Right ventricle myocardium superior (tissue), 1 donor: ENCODE results near the gene TPSAB1. TPM values are rescaled to one million over a fixed set of nuclear protein-coding genes. Genes with fewer than 3 reads are reported as not detected.

ENCODE experiments used
- ATAC-seq: fragments of 200-7000 bp; cut with Tn5 transposase; one replicate; pipeline ENCODE4 v1.9.1; 2020; ENCODE audit warnings: mild to moderate bottlenecking; ENCODE audit not compliant: poor library complexity
- DNase-seq: peaks from one replicate; pipeline ENCODE4 v3.0.0-alpha.2; 2020
- intact Hi-C: fragments of 100-400 bp; cut with DNase I; formaldehyde crosslinking; loops from one replicate; pipeline ENCODE4 v1.11.2; 2022
- total RNA-seq: library from RNA; stranded (reverse); fragmentation: NEBNext Ultra II Directional; extraction: Animal tissue kit (Norgen Biotek cat#: 25700); gene quantifications from one replicate; pipeline ENCODE4 v1.2.1, GENCODE V29; 2021
- donor health status: DM: no; HTN: yes; CAD: no; lungs with severe emphysema.

The TPSAB1 gene
- total RNA-seq, 1 donor from 2014 or later: 7.1 TPM

DNA sequence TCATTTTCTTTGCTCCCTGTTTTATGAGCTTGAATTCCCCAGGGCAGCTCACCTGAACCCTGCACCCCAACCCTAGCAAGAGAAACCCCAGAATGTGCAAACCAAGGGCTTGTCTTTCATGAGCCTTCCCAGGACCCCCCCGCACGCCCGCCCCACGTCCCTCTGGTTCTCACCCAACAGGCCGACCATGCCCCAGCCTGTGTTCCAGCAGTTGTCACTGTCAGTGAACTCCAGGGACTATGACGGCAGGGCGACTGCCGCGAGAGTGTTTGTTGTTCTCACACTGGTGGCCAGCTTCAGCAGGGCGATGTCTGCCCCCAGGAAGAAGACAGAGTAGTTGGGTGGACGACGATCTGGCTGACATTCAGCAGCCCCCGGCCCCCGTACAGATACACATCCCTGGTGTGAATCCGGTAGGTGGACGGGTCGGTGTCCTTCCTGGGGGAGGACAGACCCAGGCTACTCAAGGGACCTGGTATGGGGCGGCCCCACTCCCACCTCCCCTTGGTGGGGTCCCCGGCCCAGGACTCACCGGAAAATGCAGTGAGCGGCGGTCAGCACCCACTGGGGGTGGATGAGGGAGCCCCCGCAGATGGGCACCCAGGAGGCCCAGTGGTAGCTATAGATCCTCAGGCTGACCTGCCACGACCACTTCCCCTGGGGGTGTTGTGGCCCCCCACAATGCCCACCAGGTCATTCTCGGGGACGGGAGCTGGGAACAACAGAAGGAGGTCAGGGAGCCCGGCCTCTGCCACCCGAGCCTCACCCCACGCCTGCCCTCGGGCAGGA, 35.5 kb downstream of the TPSAB1 start:
- no peak for ATAC-seq
- DNase-seq: no peak
- intact Hi-C loops: no loop called here

DNA sequence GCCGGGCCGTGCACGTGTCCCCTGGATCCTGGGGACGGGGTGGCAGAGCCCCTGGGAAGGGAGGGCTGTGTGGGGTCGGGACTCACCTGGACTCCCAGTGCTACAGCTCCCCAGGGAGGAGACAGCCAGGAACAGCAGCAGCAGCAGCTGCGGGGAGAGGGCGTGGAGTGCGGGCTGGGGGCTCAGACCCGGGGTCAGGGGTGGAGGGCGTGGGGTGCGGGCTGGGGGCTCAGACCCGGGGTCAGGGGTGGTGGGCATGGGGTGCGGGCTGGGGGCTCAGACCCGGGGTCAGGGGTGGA, 36.0 kb downstream of the TPSAB1 start:
- no peak for DNase-seq
- no peak for ATAC-seq
- intact Hi-C loops: no loop called here

DNA sequence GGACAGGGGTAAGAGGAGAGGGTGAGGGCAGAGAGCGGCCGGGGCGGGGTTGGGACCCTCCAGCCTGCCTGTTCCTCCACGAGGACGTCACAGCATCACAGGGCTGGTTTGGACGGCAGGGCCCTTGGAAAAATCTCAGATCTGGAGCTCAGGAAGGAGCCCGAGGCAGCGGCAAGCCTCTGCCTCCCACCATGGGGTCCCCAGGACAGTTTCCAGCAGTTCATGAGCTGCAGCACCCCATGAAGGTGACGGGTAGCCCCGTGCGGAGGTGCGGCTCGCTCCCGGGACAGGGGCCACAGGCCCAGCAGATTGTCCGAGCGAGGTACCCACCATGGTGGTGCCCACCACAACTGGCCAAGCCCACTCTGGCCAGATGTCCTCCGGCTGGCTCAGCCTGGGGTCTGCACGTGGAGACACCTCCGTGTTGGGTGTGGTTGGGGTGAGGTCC, 36.7 kb downstream of the TPSAB1 start:
- no peak for ATAC-seq
- DNase-seq: no peak
- intact Hi-C loops: no loop called here

DNA sequence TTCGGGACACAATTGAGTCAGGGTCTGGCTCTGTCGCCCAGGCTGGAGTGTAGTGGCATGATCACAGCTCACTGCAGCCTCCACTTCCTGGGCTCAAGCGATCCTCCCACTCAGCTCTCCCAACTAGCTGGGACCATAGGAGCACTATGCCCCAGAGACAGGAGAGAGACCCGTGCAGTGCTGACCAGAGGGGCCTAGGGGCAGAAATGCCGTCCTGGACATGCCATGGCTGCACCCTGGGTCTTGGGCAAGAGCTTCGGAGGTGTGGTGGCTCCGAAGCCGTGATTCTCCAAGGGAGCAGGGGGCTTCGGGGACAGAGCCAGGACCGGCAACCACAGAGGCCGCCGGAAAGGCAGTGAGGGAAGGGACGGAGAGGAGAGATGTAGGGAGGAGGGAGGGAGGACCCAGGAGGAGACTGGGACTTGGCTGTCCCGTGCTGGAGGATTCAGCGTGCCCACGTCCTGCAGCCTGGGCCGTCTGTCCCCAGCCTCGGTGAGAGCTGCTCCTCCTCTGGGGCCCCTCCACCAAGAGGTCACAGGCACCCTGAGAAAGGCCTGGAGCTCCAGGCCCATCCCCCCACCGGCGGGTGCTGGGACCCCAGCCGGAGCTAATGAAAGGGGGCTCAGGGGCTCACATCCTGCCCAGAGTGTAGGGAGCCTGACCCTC, 37.2 kb downstream of the TPSAB1 start:
- ATAC-seq: no peak
- intact Hi-C loops: no loop called here
- no peak for DNase-seq

DNA sequence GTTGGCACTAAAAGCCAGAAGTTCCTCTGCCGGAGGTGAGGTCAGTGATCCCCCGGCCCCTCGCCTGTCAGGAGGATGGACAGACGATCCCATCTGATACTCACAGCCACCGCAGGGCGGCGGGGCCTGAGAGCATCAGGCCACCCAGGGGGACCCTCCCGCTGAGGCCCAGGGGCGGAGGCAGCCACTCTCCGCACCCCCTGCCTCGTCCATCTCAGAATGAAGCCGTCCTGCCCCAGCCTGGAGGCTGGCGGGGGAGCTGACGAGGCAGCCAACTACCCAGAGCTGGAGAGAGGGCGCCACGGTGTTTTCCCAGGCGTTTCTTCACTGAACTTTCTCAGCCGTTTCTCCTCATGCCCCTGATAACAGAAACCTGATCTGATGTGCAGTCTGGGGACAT, 38.0 kb downstream of the TPSAB1 start:
- ATAC-seq (no peak), DNase-seq (no peak)
- intact Hi-C loops: no loop called here

DNA sequence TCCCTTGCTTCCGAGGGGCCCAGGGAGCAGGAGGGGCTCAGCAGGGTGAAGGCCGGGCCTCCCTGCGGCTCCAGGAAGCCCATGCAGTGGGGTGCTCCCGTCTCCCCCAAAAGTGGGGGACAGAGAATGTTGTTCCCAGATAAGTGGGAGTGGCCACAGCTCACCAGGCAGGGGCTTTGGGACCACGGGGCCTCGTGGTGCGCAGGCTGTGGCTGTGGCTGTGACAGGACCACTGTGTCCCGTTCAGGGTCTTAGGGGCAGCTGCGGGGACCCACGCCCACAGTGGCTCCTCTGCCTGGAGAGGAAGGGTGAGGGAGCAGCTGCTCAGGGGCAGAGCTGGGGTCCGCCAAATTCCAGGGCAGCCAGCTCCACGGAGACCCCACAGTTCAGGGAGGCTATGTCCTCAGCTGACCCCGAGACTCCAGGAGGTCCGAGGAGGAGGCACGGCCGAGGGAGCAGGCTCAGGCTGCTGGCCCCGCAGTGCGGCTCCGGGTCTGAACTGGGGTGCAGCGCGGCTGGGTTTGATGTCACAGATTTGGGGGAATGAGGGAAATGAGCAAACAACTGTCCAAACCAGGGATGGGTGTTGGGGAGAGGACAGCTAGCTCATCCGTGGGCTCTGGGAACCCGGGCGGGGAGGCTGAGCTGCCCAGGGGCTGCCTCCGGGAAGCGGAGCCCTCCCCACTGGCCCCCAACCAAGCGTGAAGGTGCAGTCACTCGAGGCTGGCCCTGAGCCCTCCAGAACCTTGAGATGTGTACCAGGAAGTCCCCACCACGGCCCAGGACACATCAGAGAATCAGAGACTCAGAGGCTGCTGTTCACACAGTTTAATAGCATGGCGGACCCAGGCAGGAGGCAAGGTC, 38.8 kb downstream of the TPSAB1 start:
- intact Hi-C loops: no loop called here
- no peak for ATAC-seq
- no peak for DNase-seq

DNA sequence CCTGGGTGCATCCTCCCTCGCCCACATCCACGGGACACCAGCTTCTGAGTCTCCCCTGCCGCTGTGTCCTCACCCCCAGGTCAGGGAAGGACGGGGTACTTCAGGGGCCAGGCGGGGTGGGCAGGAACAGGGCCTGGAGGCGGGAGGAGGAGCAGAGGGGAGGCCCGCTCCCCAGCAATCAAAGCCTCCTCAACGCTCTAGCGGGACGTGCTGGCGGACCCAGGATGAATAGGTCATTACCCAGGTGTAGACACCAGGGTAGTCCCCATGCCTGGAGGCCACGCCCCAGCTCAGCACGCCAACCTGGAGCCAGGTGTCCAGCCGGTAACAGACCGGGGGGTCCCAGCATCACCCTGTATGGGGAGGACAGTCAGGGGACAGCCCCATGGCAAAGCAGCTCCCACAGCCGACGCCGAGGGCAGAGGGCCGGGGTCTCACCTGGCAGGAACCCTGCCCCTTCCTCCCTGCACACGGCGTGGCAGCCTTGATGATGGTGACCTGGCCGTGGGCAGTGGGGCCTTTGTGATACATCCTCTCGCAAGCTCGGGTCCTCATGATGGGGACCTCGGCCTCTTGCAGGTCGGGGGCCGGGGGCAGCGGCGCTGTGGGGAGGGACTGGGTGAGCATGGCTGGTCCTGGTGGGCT, 39.6 kb downstream of the TPSAB1 start:
- DNase-seq: no peak
- intact Hi-C loops: no loop called here
- ATAC-seq: no peak

DNA sequence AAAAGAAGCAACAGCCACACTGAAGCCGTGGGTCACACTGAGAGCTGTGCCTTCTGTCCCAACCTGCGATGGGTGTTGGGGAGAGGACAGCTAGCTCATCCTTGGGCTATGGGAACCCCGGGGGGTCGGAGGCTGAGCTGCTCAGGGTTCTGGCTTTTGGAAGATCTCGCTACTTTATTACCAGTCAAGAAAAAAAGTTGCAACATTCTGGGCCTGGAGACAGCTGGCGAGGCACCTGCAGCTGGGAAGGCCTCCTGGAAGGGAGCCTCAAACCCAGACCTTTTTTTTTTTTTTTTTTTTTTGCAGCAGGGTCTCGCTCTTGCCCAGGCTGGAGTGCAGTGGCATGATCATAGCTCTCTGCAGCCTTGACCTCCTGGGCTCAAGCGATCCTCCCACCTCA, 40.3 kb downstream of the TPSAB1 start:
- intact Hi-C loops: no loop called here
- no peak for ATAC-seq
- no peak for DNase-seq

DNA sequence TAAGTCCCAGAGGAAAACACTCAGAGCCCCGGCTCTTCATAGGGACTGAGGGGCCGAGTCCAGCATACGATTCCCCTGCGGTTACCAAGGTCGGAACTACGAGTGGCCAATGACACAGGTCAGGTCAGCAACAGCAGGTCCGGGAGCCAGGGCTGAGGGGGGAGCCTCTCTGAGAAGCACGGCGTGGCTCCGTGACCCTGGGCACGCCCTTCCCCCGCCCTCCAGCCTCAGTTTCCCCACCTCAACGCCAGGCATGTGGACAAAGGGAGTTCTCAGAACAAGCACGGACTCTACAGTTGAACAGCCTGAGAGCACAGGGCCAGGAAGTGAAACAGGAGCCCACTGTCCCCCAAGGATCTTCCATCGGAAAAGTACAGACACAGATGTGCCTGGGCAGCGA, 41.0 kb downstream of the TPSAB1 start:
- DNase-seq: no peak
- ATAC-seq: no peak
- intact Hi-C loops: no loop called here

DNA sequence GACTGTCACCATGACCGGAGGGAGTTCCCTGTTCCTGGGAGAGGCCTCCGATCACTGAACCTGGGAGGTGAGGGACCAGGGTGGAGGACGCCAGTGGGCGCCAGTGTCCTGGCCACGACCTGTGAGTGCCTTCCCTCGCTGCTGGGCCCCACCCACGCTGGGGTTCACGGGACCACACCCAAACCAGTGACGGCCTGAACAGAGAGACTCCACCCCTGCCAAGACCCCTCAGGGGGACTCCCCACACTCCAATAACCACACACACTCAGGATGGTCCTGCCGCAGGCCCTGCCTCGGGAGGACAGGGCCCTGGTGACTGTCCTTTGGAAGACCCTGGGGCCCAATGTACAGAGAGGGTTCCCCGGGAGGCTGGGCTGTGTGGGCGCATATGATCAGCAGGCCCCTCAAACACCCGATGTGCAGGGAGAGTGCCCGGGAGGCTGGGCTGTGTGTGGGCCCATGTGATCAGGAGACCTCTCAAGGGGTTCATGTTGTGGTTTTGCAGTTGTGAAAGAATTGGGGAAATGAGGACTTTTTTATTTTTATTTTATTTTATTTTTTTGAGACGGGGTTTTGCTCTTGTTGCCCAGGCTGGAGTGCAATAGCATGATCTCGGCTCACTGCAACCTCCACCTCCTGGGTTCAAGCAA, 41.9 kb downstream of the TPSAB1 start:
- ATAC-seq (no peak), DNase-seq (no peak)
- intact Hi-C loops: no loop called here

DNA sequence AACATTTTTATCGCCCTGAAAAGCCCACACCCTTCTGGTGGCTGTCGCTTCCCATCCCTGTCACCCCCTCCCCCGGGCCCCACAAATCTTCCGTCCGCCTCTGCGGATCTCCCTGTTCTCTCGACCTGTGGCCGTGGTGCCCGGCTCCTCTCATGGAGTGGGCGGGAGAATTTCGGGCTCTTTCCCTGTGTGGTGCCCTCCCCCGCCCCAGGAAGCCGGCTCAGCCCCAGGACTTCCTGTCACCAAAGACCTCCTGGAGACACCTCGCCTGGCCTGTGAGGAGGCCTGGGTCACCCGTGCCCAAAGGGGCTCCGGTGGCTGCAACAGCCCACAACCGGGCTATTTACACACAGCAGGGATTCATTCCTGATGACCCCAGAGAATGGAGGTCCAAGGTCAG, 42.8 kb downstream of the TPSAB1 start:
- DNase-seq (no peak), ATAC-seq (no peak)
- intact Hi-C loops: no loop called here

DNA sequence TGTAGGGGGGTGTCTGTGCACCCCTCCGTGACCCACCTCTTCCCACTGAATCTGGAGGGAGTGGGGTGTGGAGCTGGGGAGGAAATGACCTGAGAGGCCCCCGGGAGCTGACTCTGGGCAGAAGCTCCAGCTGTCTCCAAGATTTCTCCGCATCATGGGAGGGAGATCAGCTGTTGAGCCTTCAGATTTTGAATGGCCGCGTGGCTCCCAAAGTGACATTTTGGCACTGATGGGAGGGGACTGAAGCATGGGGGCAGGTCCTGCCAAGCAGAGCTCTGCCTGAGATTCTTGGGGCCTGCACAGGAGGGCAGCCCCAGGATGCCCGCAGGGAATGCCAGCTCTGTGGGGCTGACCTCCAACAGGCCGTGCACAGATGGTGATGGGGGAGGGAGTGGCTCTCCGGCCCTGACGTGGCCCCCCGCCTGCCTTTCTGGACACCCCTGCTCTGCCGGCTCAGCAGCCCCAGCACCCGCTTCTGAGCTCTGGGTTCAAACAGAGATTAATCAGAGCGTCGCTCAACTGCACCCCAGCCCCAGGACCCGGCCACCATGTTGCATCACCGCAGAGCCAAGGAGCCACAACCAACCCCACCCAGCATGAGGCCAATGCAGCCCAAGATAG, 43.6 kb downstream of the TPSAB1 start:
- ATAC-seq (no peak), DNase-seq (no peak)
- intact Hi-C loops: no loop called here

DNA sequence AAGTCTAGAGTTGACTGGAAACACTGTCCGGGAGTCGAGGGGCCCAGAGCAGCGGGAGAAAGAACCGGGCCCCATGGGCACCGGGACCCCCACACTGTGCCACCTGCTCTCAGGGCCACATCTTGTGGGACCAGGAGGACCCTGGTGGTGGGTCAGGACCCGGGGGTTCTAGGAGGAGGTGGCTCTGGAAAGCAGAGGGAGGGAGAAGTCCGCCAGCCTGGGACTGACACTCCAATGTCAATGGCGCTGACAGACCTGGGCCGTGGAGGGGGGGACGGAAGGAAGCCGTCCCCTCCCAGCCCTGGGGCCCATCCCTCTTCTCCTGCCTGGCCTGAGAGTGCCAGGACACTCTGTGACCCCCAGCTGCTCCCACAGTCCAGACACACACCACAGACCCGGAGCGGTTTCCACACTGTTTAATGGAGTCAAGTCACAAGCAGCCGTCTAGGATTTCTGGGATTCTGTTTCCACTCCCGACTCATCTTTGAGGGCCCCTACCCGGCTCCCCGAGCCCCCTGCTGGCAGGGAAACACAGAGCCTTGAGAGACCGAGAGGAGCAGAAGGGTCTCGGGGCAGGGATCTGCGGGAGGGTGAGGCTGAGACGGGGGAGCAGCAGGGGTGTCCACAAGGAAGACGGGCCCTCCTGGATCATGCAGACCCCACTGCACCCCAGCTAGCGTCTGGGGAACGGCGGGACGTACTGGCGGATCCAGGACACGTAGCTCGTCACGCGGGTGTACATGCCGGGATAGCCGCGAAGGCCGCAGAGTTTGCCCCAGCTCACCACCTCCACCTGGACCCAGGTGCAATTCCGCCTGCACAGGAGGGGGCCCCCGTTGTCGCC, 45.4 kb downstream of the TPSAB1 start:
- ATAC-seq (no peak), DNase-seq (no peak)
- intact Hi-C loops: no loop called here

DNA sequence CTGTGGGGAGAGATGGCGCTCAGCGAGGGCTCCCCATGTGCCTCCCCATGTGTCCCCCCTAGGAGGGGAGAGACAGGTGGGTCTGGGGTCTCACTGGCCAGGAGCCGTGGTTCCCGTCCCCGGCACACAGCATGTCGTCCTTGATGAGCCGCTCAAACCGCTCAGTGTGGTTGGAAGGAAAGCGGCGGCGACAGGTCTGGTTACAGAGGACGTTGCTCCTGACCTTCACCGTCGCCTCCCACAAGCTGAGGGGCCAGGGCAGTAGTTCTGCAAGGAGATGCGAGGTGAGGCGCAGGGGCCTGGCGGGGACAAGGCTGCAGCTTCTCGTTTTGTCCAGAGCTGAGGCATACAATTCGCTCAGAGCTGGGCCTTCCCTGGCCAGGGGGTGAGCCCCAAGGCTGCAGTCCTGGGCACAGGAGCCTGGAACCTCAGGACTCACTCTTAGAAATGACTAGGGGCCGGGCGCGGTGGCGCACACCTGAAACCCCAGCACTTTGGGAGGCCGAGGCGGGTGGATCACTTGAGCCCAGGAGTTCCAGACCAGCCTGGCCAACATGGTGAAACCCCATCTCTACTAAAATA, 46.1 kb downstream of the TPSAB1 start:
- no peak for DNase-seq
- no peak for ATAC-seq
- intact Hi-C loops: no loop called here

DNA sequence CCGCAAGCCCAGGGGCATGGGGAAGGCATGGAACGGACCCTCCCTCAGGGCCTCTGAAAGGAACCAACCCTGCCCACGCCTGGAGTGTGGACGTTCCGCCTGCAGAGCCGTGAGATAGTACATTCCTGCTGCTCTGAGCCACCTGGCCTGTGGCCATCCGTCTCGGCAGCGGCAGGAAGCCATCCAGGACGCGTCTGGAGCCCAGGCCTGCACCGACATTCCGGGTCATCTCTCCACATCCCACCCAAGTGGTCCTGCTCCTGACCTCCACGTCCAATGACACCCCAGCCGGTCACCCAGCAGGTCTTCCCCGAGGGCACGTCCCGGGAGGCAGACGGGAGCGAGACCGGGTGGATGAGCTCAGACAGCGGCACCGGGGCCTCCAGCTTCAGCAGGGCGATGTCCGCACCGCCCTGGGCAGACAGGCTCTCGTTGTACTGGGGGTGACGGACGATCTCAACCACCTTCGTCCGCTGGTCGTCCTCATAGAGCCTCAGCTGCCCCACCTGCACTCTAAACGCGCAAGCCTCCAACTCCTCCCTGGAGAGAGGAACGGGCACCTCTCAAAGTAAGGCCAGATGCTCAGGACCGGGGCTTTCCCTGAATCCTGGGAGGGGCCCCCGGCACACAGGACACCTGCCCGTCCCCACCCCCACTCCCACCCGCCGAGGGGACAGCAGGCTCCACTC, 47.6 kb downstream of the TPSAB1 start:
- DNase-seq (no peak), ATAC-seq (peak; percentile 72)
- intact Hi-C loops: no loop called here

DNA sequence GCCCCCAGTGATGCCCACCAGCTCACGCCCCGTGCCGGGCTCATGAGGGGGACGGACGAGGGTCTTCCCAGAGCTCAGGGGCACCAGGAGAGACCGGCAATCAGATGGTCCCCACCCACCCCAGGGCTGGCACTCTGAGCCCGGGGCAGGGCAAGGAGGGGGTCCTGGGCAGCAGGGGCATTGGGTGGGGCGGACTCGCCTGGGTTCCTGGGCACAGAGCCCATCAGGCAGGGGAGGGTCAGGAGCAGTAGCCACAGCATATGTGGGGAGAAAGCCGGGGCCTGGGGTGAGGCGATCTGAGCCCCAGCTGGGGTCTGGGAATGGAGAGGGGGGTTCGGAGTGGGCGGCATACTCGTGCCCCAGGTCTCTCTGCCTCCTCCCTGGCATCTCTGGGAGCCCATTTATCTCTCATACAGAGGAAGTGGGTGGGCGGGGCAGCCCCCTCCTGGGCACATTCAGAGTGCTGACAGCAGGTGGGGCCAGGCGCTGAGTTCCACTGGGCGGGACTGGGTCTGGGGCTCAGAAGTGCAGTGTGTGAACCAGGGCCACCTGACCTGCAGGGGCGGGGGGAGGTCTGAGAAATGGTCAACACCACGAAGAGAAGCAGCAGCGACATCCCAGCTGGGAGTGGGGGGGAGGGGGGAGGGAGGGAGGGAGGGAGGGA, 48.4 kb downstream of the TPSAB1 start:
- no peak for DNase-seq
- no peak for ATAC-seq
- intact Hi-C loops: no loop called here
